Mesodermal cell (in vitro differentiated cells): ENCODE measurements around the gene VSTM1.
"Not testable (repeated sequence)": the region's sequence is repeated elsewhere in the genome, so short reads cannot be mapped to it uniquely, and the experiment has no call there.

Experiments
- H3K27ac ChIP-seq: 2 replicates; pipeline ENCODE4 v1.7.0; 2013; ENCODE audit warnings: mild to moderate bottlenecking, low read depth, low read length, moderate library complexity; ENCODE audit not compliant: severe bottlenecking
- H3K36me3 ChIP-seq: 2 replicates; pipeline ENCODE4 v1.7.1; 2013; ENCODE audit warnings: mild to moderate bottlenecking, low read length, moderate library complexity; ENCODE audit not compliant: control insufficient read depth, insufficient read depth
- H3K4me1 ChIP-seq: one replicate; pipeline ENCODE4 v1.7.1; 2013; ENCODE audit warnings: mild to moderate bottlenecking, low read length; ENCODE audit not compliant: insufficient read depth, control insufficient read depth, poor library complexity, severe bottlenecking
- H3K4me3 ChIP-seq: 2 replicates; pipeline ENCODE4 v1.7.0; 2013; ENCODE audit warnings: low read length, control low read depth, mild to moderate bottlenecking; ENCODE audit not compliant: insufficient read depth, poor library complexity, severe bottlenecking; ENCODE audit errors: extremely low read depth
- H3K9me3 ChIP-seq: 2 replicates; pipeline ENCODE4 v1.7.1; 2013; ENCODE audit warnings: mild to moderate bottlenecking, low read length, moderate library complexity; ENCODE audit not compliant: control insufficient read depth
- WGBS, 2 experiments: methylation state at CpG; one replicate each; pipeline ENCODE4 v1.1.5; 2013; ENCODE audit warnings: missing lambda C conversion rate in 2 of 2; ENCODE audit not compliant: insufficient coverage in 2 of 2; 5-methylcytosine and 5-hydroxymethylcytosine counted together

VSTM1 gene

DNA sequence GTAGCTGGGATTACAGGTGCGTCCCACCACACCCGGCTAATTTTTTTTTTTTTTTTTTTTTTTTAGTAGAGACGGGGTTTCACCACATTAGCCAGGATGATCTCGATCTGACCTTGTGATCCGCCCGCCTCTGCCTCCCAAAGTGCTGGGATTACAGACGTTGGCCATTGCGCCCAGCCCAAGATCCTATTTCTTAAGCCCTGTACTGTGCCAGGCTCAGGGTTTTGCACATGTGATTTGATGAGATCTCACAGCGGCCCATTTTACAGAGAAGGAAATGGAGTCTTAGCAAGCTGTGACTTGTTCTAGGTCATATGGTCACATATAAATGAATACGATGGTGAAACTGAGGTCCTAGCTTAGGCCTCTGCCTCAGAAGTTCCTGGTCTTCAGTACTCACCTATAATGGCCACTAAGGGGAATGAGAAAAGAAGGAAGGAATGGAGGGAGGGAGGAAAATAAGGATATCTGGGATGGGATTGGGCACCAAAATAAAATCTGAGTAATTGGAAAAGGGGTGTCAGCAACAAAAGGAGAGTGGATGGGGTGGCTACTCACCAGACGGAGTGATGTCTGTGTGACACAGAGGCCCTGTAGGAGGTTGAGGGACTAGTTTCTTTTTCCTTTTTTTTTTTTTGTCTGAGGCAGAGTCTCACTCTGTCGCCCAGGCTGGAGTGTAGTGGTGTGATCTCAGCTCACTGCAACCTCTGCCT, 35.6 kb upstream of the VSTM1 start:
- Histone ChIP-seq H3K9me3 (no peaks in the 10 kb centered on the region), H3K36me3 (no peaks in the 10 kb centered on the region), H3K4me3 (no peak overlapping the region), H3K27ac (no peak overlapping the region), H3K4me1 (peaks cover 4% of the 10 kb centered on the region)
- 87 to 91% methylated on average over 7 to 8 of the region's 12 CpGs for WGBS, 2 experiments

DNA sequence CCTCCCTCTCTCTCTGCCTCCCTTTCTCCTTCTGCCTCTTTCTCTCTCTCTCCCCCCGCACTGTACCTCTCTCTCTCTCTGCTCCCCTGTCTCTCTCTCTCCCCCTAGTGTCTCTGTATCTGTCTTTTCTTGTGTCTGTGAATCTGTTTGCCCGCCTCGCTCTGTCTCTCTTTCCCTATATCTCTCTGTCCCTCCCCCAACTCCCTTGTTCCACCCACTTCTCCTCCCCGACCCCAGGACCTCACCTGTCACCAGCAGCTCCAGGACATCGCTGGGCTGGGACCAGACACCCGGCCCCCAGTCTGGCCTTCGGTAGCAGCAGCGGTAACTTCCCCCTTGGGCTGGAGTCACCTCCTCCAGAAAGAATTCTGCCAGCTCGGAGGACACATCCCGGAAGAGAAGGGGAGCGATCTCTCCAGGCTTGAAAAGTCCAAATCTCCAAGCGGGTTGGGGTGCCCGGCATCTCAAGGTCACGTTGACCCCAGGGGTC, 33.0 kb upstream of the VSTM1 start:
- H3K9me3 ChIP-seq, result no peaks in the 10 kb centered on the region
- WGBS, 2 experiments, result 12 to 20% methylated on average over 14 of the region's 14 CpGs
- H3K27ac ChIP-seq, result no peak overlapping the region
- peak overlapping the region; percentile 30 for H3K4me3 ChIP-seq
- peaks cover 4% of the 10 kb centered on the region for H3K4me1 ChIP-seq
- H3K36me3 ChIP-seq, result no peaks in the 10 kb centered on the region

DNA sequence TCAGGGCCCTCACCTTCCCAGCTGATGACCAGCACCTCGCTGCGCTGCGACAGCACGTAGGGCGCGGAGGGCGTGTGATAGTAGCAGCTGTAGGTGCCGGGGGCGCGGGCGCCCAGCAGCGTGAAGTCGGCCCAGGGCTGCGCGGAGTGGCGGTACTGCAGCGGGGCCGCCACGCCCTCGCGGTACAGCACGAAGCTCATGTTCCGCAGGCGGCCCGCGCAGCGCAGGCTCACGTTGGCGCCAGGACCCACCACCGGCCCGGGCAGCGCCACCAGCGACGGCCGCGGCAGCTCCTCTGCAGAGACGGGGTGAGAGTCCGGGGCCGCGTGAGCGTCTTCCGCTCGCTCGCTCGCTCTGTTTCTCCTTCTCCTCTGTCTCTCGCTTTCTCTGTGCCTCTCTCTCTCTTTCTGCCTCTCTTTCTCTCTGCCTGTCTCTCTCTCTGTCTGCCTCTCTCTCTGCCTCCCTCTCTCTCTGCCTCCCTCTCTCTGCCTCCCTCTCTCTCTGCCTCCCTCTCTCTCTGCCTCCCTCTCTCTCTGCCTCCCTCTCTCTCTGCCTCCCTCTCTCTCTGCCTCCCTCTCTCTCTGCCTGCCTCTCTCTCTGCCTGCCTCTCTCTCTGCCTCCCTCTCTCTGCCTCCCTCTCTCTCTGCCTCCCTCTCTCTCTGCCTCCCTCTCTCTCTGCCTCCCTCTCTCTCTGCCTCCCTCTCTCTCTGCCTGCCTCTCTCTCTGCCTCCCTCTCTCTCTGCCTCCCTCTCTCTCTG, 32.3 kb upstream of the VSTM1 start:
- not testable (repeated sequence) for H3K9me3 ChIP-seq, H3K4me1 ChIP-seq, H3K27ac ChIP-seq, H3K36me3 ChIP-seq
- 1 to 2% methylated on average over 41 to 45 of the region's 46 CpGs for WGBS, 2 experiments
- peak overlapping the region; percentile 30 for H3K4me3 ChIP-seq

GRCh38 chr19:54095136-54095858, 31.6 kb upstream of the VSTM1 start:
- WGBS, 2 experiments, result 78 to 85% methylated on average over 18 to 22 of the region's 22 CpGs
- Histone ChIP-seq H3K4me3 (peak overlapping the region; percentile 30), H3K36me3 (no peaks in the 10 kb centered on the region), H3K27ac (no peak overlapping the region), H3K9me3 (no peaks in the 10 kb centered on the region), H3K4me1 (peaks cover 4% of the 10 kb centered on the region)

GRCh38 chr19:54094426-54095000, 30.8 kb upstream of the VSTM1 start:
- Histone ChIP-seq H3K27ac (no peak overlapping the region), H3K9me3 (no peaks in the 10 kb centered on the region), H3K4me3 (no peak overlapping the region), H3K4me1 (peaks cover 4% of the 10 kb centered on the region), H3K36me3 (no peaks in the 10 kb centered on the region)
- WGBS, 2 experiments, result 91 to 92% methylated on average over 17 of the region's 17 CpGs

DNA sequence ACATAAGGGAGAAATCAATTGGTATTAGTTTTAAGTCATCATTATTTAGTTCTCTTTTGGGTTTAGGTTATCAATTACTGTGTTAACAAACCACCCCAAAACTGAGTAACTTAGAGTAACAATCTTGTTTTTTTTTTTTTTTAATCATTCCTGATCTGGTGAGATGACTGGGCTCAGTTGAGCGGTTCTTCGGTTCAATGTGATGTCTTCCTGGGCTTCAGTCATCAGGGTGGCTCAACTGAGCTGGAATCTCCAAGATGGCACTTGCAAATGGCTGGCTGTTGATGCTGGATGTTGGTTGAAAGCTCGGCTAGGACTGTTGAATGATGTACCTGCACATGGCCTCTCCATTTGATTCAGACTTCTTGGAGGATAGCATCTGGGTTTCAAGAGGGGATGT, 20.7 kb upstream of the VSTM1 start:
- Histone ChIP-seq H3K9me3 (peaks cover 7% of the 10 kb centered on the region), H3K36me3 (no peaks in the 10 kb centered on the region), H3K4me3 (no peak overlapping the region), H3K4me1 (no peaks in the 10 kb centered on the region), H3K27ac (no peak overlapping the region)
- 97 to 100% methylated on average over 3 of the region's 3 CpGs for whole genome bisulfite sequencing, 2 experiments

- Histone ChIP-seq H3K27ac (no peak within 1 kb of the TSS), H3K4me3 (no peak within 1 kb of the TSS), H3K36me3 (no peaks in the 10 kb centered on the region), H3K9me3 (peaks cover 7% of the 10 kb centered on the region), H3K4me1 (no peaks in the 10 kb centered on the region)
- 86 to 88% methylated on average over 7 of the region's 7 CpGs for WGBS, 2 experiments
Measured at GRCh38 chr19:54081032-54081431, 17.3 kb upstream of the VSTM1 start, which contains the start of gene TARM1. TARM1 (minus strand) TSS chr19:54081365; CDS start chr19:54081340, 25 bp downstream.

- Histone ChIP-seq H3K9me3 (peaks cover 7% of the 10 kb centered on the region), H3K4me3 (no peak overlapping the region), H3K4me1 (no peaks in the 10 kb centered on the region), H3K36me3 (no peaks in the 10 kb centered on the region), H3K27ac (no peak overlapping the region)
- WGBS, 2 experiments, result 100% methylated on average over 1 of the region's 5 CpGs; no CpG with 5 or more reads in 1 of the 2 experiments
Measured at GRCh38 chr19:54077334-54077733, 13.6 kb upstream of the VSTM1 start.

GRCh38 chr19:54074851-54075250, 11.2 kb upstream of the VSTM1 start:
- WGBS, 2 experiments, result 94% methylated on average over 5 to 8 of the region's 9 CpGs
- H3K36me3 ChIP-seq, result no peaks in the 10 kb centered on the region
- no peak overlapping the region for H3K27ac ChIP-seq
- no peaks in the 10 kb centered on the region for H3K4me1 ChIP-seq
- H3K4me3 ChIP-seq, result no peak overlapping the region
- no peaks in the 10 kb centered on the region for H3K9me3 ChIP-seq

DNA sequence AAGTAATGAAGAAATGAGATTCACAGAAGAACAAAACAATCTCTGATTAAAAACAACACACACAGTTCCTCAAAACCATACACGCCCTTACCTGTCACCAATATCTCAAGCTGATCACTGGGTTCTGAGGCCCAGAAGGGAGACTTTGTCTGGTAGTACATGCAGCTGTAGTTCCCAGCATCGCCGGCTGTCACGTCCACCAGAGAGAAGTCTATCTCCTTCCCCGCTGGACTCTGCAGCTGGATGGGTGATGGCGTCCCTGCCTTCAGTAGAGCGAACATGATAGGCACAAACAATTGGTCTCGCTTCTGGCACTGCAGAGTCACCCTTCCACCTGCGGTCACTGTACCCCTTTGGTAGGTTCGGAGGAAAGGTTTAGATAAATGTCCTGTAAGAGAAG, 10.1 kb upstream of the VSTM1 start:
- no peaks in the 10 kb centered on the region for H3K4me1 ChIP-seq
- no peak overlapping the region for H3K4me3 ChIP-seq
- 90 to 95% methylated on average over 9 to 10 of the region's 10 CpGs for WGBS, 2 experiments
- H3K36me3 ChIP-seq, result no peaks in the 10 kb centered on the region
- no peak overlapping the region for H3K27ac ChIP-seq
- H3K9me3 ChIP-seq, result no peaks in the 10 kb centered on the region
